ENCODE data around the gene CRIM1. TPM values are rescaled to one million over a fixed set of nuclear protein-coding genes. Genes with fewer than 3 reads are reported as not detected.

Gene CRIM1
- total and polyA plus RNA-seq, 12 donors: 7.6 to 66.3 (median 24.3) TPM

DNA sequence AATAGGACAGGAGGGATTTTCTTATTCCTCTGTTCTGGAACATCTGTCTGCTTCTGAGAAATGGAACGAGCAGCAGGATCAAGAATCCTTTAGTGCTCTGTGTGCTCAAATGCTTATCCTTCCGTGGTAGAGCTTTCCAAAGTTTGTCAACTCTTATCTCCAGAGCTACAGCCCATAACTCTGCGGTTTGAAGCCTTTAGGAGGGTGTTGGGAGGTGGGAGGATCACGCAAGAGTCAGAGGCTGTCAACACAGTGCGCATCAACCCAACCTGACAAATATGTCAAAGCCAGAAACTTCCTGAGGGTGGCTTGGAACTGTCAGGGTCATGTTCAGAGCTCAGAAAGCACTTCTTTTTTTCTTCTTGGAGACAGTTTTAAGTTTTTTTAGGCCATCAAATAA, 95.9 kb downstream of the CRIM1 start:
- intact Hi-C loops (cut with DNase I): loop anchor here in 1 of 2 donors (10.0 kb wide), 1 partner anchor 97 kb away; the partner anchor contains the start of gene CRIM1

DNA sequence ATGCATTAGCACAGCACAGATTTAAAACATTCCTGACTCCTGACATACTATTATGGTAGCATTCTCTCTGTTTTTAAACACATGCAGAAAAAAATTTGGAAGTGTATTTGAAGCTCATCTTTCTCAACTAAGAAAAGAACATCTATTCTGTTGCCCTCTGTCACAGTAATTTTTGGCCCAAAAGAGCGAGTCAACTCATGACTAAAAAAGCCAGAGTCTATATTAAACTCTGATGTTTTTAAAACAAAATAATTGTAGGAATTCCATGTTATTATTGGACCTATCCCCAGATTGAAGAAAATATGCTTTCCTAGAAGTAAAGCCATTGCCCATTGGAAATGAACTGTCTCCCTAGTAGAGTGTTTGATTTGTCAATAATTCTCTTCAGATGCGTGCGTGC, 96.7 kb downstream of the CRIM1 start:
- no peak overlapping the region for H3K27ac ChIP-seq
- no peaks in the 10 kb centered on the region for H3K27me3 ChIP-seq
- 55 to 75% (median 64%) methylated on average over 3 of the region's 3 CpGs for WGBS, 4 donors
- H3K4me3 ChIP-seq: no peak overlapping the region
- H3K36me3 ChIP-seq (replicated peaks in 1 of 2): no peaks in the 10 kb centered on the region
- H3K9me3 ChIP-seq (replicated peaks in 1 of 3): no peaks in the 10 kb centered on the region
- TF ChIP-seq POLR2A (IDR thresholded peaks at IDR 0.05): no peak
- TF ChIP-seq, protein P1, sequence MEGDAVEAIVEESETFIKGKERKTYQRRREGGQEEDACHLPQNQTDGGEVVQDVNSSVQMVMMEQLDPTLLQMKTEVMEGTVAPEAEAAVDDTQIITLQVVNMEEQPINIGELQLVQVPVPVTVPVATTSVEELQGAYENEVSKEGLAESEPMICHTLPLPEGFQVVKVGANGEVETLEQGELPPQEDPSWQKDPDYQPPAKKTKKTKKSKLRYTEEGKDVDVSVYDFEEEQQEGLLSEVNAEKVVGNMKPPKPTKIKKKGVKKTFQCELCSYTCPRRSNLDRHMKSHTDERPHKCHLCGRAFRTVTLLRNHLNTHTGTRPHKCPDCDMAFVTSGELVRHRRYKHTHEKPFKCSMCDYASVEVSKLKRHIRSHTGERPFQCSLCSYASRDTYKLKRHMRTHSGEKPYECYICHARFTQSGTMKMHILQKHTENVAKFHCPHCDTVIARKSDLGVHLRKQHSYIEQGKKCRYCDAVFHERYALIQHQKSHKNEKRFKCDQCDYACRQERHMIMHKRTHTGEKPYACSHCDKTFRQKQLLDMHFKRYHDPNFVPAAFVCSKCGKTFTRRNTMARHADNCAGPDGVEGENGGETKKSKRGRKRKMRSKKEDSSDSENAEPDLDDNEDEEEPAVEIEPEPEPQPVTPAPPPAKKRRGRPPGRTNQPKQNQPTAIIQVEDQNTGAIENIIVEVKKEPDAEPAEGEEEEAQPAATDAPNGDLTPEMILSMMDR (IDR thresholded peaks at IDR 0.05): no peak
- intact Hi-C loops (cut with DNase I): loop anchor here in 1 of 2 donors (10.0 kb wide), 1 partner anchor 97 kb away; the partner anchor contains the start of gene CRIM1
- no peak for DNase-seq
- peaks cover 0 to 32% of the 10 kb centered on the region in 2 donors for H3K4me1 ChIP-seq (replicated peaks in 1 of 2)

More for the DNA sequence above, 95.9 kb downstream of the CRIM1 start:
- 50 to 77% (median 71%) methylated on average over 5 of the region's 5 CpGs for WGBS, 4 donors
- H3K27ac ChIP-seq: peak overlapping the region in 2 of 5 donors; percentile 30 to 48
- H3K9me3 ChIP-seq (replicated peaks in 1 of 3): no peaks in the 10 kb centered on the region
- no peak for TF ChIP-seq POLR2A (IDR thresholded peaks at IDR 0.05)
- TF ChIP-seq, protein P1 (IDR thresholded peaks at IDR 0.05): no peak
- DNase-seq: peak in 1 of 7 donors; percentile 29
- no peaks in the 10 kb centered on the region for H3K36me3 ChIP-seq (replicated peaks in 1 of 2)
- H3K4me3 ChIP-seq: no peak overlapping the region
- H3K27me3 ChIP-seq: no peaks in the 10 kb centered on the region
- peaks cover 0 to 26% of the 10 kb centered on the region in 2 donors for H3K4me1 ChIP-seq (replicated peaks in 1 of 2)

DNA sequence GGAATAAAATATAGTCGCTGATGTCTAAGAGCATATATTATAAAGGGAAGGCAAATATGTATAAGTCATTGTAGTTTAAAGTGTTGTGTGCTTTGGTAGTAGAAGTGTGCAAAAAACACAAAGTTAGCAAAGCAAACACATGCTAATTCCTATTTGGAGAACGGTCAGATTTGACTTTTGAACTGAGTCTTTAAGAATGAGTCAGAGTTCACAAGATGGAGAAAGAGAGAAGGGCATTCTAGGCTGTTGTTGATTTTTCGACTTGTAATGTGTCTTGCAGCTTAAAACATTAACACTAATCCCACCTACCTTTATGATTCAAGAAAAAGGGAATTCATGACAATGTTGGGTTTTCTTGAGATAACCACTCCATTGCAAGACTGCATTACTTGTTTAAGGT, 98.1 kb downstream of the CRIM1 start:
- Histone ChIP-seq H3K4me3 (no peak overlapping the region), H3K27ac (no peak overlapping the region), H3K9me3 (replicated peaks in 1 of 3) (no peaks in the 10 kb centered on the region), H3K4me1 (replicated peaks in 1 of 2) (peaks cover 0 to 34% of the 10 kb centered on the region in 2 donors), H3K27me3 (no peaks in the 10 kb centered on the region), H3K36me3 (replicated peaks in 1 of 2) (no peaks in the 10 kb centered on the region)
- TF ChIP-seq, protein P1 (IDR thresholded peaks at IDR 0.05): no peak
- TF ChIP-seq POLR2A (IDR thresholded peaks at IDR 0.05): no peak
- DNase-seq: no peak
- WGBS, 4 donors: 83 to 92% (median 88%) methylated on average over 3 of the region's 3 CpGs
- intact Hi-C loops (cut with DNase I): loop anchor here in 1 of 2 donors (10.0 kb wide), 1 partner anchor 99 kb away; the partner anchor contains the start of gene CRIM1

DNA sequence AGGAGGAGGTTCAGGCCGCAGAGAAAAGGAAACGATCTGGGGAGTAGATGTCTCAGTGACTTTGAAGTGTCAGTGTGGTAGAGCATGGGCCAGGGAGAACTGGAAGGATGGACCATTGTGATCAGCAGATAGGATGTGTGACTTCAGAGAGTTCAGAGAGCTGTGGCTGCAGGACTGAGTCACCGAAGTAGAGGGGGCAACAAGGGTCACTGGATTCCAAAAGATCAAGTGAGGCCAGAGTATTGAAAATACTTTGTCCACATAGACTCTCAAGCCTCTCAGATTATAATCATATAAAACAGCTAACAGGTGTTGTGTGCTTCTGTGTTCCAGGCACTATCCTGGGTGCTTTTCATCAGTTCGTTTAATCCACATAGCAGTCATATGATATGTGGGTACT, 99.4 kb downstream of the CRIM1 start:
- H3K4me3 ChIP-seq: no peak overlapping the region
- DNase-seq: no peak
- H3K27me3 ChIP-seq: no peaks in the 10 kb centered on the region
- no peaks in the 10 kb centered on the region for H3K36me3 ChIP-seq (replicated peaks in 1 of 2)
- H3K9me3 ChIP-seq (replicated peaks in 1 of 3): no peaks in the 10 kb centered on the region
- WGBS, 4 donors: 77 to 86% (median 81%) methylated on average over 4 of the region's 4 CpGs
- TF ChIP-seq, protein P1 (IDR thresholded peaks at IDR 0.05): no peak
- H3K4me1 ChIP-seq (replicated peaks in 1 of 2): peaks cover 0 to 29% of the 10 kb centered on the region in 2 donors
- H3K27ac ChIP-seq: peak overlapping the region in 1 of 5 donors; percentile 71
- intact Hi-C loops (cut with DNase I): loop anchor here in 1 of 2 donors (10.0 kb wide), 1 partner anchor 100 kb away; the partner anchor contains the start of gene CRIM1
